MM.1S (cell line): ENCODE results near the gene LIN9.
"Not testable (repeated sequence)": the region's sequence is repeated elsewhere in the genome, so short reads cannot be mapped to it uniquely, and the experiment has no call there.

Experiments used
- EZH2 ChIP-seq: fragments of 300-600 bp; sonication (generic); optimal IDR thresholded peaks from 2 replicates; pipeline ENCODE3; 2017; ENCODE audit warnings: low read depth, mild to moderate bottlenecking, antibody characterized with exemption, low read length, mixed read lengths
- EZH2phosphoT487 ChIP-seq: fragments of 300-600 bp; sonication (generic); IDR thresholded peaks from 2 replicates; pipeline ENCODE4 v1.6.1; 2018; ENCODE audit warnings: antibody characterized with exemption, low read length
- TF ChIP-seq, protein P1 (sequence below): fragments of 300-600 bp; sonication (generic); IDR thresholded peaks from 2 replicates; pipeline ENCODE4 v1.5.1; 2016; ENCODE audit warnings: antibody characterized with exemption, low read length, mixed read lengths

DNA sequence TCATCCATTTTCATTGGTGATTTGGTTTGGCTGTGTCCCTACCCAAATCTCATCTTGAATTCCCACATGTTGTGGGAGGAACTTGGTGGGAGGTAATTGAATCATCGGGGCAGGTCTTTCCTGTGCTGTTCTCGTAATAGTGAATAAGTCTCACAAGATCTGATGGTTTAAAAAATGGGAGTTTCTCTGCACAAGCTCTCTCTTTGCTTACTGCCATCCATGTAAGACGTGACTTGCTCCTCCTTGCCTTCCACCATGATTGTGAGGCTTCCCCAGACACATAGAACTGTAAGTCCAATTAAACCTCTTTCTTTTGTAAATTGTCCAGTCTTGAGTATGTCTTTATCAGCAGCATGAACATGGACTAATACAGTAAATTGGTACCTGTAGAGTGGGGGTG lies 31.1 kb upstream of the LIN9 start:
- TF ChIP-seq, protein P1, sequence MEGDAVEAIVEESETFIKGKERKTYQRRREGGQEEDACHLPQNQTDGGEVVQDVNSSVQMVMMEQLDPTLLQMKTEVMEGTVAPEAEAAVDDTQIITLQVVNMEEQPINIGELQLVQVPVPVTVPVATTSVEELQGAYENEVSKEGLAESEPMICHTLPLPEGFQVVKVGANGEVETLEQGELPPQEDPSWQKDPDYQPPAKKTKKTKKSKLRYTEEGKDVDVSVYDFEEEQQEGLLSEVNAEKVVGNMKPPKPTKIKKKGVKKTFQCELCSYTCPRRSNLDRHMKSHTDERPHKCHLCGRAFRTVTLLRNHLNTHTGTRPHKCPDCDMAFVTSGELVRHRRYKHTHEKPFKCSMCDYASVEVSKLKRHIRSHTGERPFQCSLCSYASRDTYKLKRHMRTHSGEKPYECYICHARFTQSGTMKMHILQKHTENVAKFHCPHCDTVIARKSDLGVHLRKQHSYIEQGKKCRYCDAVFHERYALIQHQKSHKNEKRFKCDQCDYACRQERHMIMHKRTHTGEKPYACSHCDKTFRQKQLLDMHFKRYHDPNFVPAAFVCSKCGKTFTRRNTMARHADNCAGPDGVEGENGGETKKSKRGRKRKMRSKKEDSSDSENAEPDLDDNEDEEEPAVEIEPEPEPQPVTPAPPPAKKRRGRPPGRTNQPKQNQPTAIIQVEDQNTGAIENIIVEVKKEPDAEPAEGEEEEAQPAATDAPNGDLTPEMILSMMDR = not testable (repeated sequence)
- not testable (repeated sequence) for TF ChIP-seq EZH2phosphoT487, EZH2
